ENCODE results near the gene PARD3B.

PARD3B gene

DNA sequence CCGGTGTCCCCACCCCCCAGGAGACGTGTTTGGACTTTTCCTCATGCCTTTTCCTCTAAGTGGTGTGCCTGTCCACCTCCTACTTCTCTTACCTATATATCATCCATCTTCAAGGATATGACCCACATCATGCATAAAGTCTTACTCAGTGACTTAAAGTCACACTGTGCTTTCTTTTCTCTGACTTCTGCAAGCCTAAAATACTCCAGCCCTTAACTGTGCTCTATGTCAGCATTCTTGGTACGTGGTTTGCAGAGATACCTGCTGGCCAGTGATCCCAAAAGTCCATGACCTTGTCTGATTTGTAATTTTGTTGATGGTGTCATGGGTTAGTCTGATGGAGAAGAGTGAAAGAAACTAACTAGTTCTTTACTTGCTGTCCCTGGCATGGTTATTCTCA is 743.4 kb downstream of the PARD3B start:
- no peaks in the 10 kb centered on the region for H3K36me3 ChIP-seq (ENCODE audit: insufficient read depth, insufficient read length, low read length)
- H3K9me3 ChIP-seq (ENCODE audit: insufficient read depth, low read length), result no peaks in the 10 kb centered on the region; the same call in 1 of the 2 replicates
- H3K4me1 ChIP-seq (ENCODE audit: insufficient read depth, insufficient read length), result no peaks in the 10 kb centered on the region
- no peak overlapping the region for H3K4me3 ChIP-seq (ENCODE audit: insufficient read length, low read depth)
- no peaks in the 10 kb centered on the region for H3K27me3 ChIP-seq (ENCODE audit: insufficient read depth, insufficient read length)
- no peak for DNase-seq (ENCODE audit: low read depth, low spot score)
- TF ChIP-seq YY1 (IDR thresholded peaks at IDR 0.05; ENCODE audit: insufficient read depth, insufficient read length), result no peak
- no peak for TF ChIP-seq ZNF274 (IDR thresholded peaks at IDR 0.05; ENCODE audit: low read depth, low read length)
- TF ChIP-seq SUZ12 (IDR thresholded peaks at IDR 0.05; ENCODE audit: extremely low read depth, insufficient read depth, insufficient read length), result no peak
- no peak overlapping the region for H3K9ac ChIP-seq (ENCODE audit: insufficient read length, low read depth)

DNA sequence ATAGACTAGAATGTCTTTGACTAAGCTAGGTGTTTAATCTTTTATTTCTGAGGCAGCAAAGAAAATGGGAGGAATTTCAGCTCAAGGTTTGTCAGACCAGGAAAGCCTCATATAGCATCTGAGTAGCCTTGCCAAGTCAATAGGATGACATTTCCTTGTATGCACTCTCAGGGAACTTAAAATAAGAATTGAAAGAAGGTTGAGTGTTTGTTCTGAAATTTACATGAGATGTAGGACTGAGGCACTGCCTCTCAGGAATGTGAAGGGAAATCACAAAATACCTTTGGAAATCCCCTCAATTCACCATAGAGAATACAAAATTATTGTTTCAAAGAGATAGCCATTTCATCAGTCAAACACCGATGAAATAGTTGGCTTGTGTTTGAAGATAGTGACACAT is 745.0 kb downstream of the PARD3B start:
- Histone ChIP-seq H3K9me3 (ENCODE audit: insufficient read depth, low read length) (no peaks in the 10 kb centered on the region; the same call in 1 of the 2 replicates), H3K36me3 (ENCODE audit: insufficient read depth, insufficient read length, low read length) (no peaks in the 10 kb centered on the region), H3K27me3 (ENCODE audit: insufficient read depth, insufficient read length) (no peaks in the 10 kb centered on the region), H3K4me1 (ENCODE audit: insufficient read depth, insufficient read length) (no peaks in the 10 kb centered on the region), H3K9ac (ENCODE audit: insufficient read length, low read depth) (no peak overlapping the region), H3K4me3 (ENCODE audit: insufficient read length, low read depth) (no peak overlapping the region)
- TF ChIP-seq SUZ12 (IDR thresholded peaks at IDR 0.05; ENCODE audit: extremely low read depth, insufficient read depth, insufficient read length) (no peak), YY1 (IDR thresholded peaks at IDR 0.05; ENCODE audit: insufficient read depth, insufficient read length) (no peak), ZNF274 (IDR thresholded peaks at IDR 0.05; ENCODE audit: low read depth, low read length) (no peak)
- DNase-seq (ENCODE audit: low read depth, low spot score), result no peak

- DNase-seq (ENCODE audit: low read depth, low spot score), result no peak
- Histone ChIP-seq H3K4me3 (ENCODE audit: insufficient read length, low read depth) (no peak overlapping the region), H3K36me3 (ENCODE audit: insufficient read depth, insufficient read length, low read length) (no peaks in the 10 kb centered on the region), H3K9ac (ENCODE audit: insufficient read length, low read depth) (no peak overlapping the region), H3K9me3 (ENCODE audit: insufficient read depth, low read length) (no peaks in the 10 kb centered on the region; the same call in 1 of the 2 replicates), H3K4me1 (ENCODE audit: insufficient read depth, insufficient read length) (no peaks in the 10 kb centered on the region), H3K27me3 (ENCODE audit: insufficient read depth, insufficient read length) (no peaks in the 10 kb centered on the region)
- TF ChIP-seq YY1 (IDR thresholded peaks at IDR 0.05; ENCODE audit: insufficient read depth, insufficient read length) (no peak), SUZ12 (IDR thresholded peaks at IDR 0.05; ENCODE audit: extremely low read depth, insufficient read depth, insufficient read length) (no peak), ZNF274 (IDR thresholded peaks at IDR 0.05; ENCODE audit: low read depth, low read length) (no peak)
Observed at GRCh38 chr2:205292665-205293295, 747.5 kb downstream of the PARD3B start.

DNA sequence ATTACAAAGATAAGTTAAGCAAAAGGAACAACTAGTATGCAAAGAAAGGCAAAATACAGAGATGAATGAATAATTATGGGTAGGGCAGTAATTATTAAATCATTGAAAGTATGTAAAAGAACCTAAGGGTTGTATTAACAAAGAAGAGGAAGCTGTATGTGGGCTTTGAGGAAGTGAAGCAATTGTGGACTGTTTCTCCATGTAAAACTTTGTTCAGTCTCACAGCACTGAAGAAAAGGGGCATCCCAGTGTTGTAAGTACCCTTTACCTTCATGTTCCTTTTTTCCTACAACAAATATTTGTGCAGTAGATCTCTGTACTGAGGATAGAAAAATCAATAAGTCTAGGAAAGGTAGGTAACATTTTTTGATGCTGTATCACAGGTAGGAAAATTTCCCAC is 748.3 kb downstream of the PARD3B start:
- H3K4me1 ChIP-seq (ENCODE audit: insufficient read depth, insufficient read length), result no peaks in the 10 kb centered on the region
- H3K9ac ChIP-seq (ENCODE audit: insufficient read length, low read depth), result no peak overlapping the region
- no peaks in the 10 kb centered on the region; the same call in 1 of the 2 replicates for H3K9me3 ChIP-seq (ENCODE audit: insufficient read depth, low read length)
- H3K27me3 ChIP-seq (ENCODE audit: insufficient read depth, insufficient read length), result no peaks in the 10 kb centered on the region
- DNase-seq (ENCODE audit: low read depth, low spot score), result no peak
- TF ChIP-seq ZNF274 (IDR thresholded peaks at IDR 0.05; ENCODE audit: low read depth, low read length) (no peak), SUZ12 (IDR thresholded peaks at IDR 0.05; ENCODE audit: extremely low read depth, insufficient read depth, insufficient read length) (no peak), YY1 (IDR thresholded peaks at IDR 0.05; ENCODE audit: insufficient read depth, insufficient read length) (no peak)
- no peaks in the 10 kb centered on the region for H3K36me3 ChIP-seq (ENCODE audit: insufficient read depth, insufficient read length, low read length)
- H3K4me3 ChIP-seq (ENCODE audit: insufficient read length, low read depth), result no peak overlapping the region

GRCh38 chr2:205296959-205297358 is 751.7 kb downstream of the PARD3B start:
- H3K9ac ChIP-seq (ENCODE audit: insufficient read length, low read depth), result no peak overlapping the region
- no peaks in the 10 kb centered on the region for H3K36me3 ChIP-seq (ENCODE audit: insufficient read depth, insufficient read length, low read length)
- H3K4me3 ChIP-seq (ENCODE audit: insufficient read length, low read depth), result no peak overlapping the region
- H3K4me1 ChIP-seq (ENCODE audit: insufficient read depth, insufficient read length), result no peaks in the 10 kb centered on the region
- DNase-seq (ENCODE audit: low read depth, low spot score), result no peak
- no peak for TF ChIP-seq ZNF274 (IDR thresholded peaks at IDR 0.05; ENCODE audit: low read depth, low read length)
- no peak for TF ChIP-seq SUZ12 (IDR thresholded peaks at IDR 0.05; ENCODE audit: extremely low read depth, insufficient read depth, insufficient read length)
- TF ChIP-seq YY1 (IDR thresholded peaks at IDR 0.05; ENCODE audit: insufficient read depth, insufficient read length), result no peak
- no peaks in the 10 kb centered on the region for H3K27me3 ChIP-seq (ENCODE audit: insufficient read depth, insufficient read length)
- H3K9me3 ChIP-seq (ENCODE audit: insufficient read depth, low read length), result no peaks in the 10 kb centered on the region; the same call in 1 of the 2 replicates

DNA sequence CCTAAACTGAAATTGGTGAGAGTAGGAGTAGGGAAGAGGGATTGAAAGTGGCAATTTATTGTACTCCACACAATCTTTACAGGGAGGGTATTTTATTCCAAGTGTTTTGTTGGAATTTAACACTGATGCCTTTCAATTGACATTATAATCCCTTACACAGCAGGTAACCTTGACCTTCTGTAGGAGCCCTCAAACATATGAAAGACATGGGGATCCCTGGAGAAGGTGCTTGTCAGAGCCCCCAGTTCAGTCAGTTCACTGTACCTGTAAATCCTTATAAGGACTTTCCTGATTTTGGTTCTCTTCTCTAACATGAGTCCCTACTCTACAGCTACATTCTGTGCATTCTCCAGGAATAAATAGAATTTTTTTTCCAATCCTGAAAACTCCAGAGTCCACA is 752.1 kb downstream of the PARD3B start:
- no peaks in the 10 kb centered on the region for H3K36me3 ChIP-seq (ENCODE audit: insufficient read depth, insufficient read length, low read length)
- TF ChIP-seq SUZ12 (IDR thresholded peaks at IDR 0.05; ENCODE audit: extremely low read depth, insufficient read depth, insufficient read length) (no peak), ZNF274 (IDR thresholded peaks at IDR 0.05; ENCODE audit: low read depth, low read length) (no peak), YY1 (IDR thresholded peaks at IDR 0.05; ENCODE audit: insufficient read depth, insufficient read length) (no peak)

DNA sequence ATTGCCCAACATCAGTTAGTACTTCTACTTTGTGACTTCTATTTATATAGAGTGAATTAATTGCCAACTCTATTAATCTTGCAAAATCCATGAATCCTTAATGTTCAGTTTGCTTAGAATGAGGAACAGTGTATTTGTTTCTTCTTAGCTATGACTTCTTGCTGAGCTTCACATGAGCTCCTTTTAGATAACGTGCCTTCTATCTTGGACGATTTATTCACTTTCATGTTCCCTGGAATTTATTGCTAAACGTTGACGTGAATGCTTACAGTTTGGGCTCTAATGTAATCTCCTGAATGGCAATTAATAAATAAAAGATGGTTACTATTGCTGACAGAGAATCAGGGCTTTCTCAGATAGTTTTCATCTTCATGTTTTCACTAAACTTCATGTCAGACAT is 752.6 kb downstream of the PARD3B start:
- no peak for DNase-seq (ENCODE audit: low read depth, low spot score)
- H3K4me1 ChIP-seq (ENCODE audit: insufficient read depth, insufficient read length), result no peaks in the 10 kb centered on the region
- no peaks in the 10 kb centered on the region for H3K27me3 ChIP-seq (ENCODE audit: insufficient read depth, insufficient read length)
- H3K36me3 ChIP-seq (ENCODE audit: insufficient read depth, insufficient read length, low read length), result no peaks in the 10 kb centered on the region
- H3K4me3 ChIP-seq (ENCODE audit: insufficient read length, low read depth), result no peak overlapping the region
- no peaks in the 10 kb centered on the region for H3K9me3 ChIP-seq (ENCODE audit: insufficient read depth, low read length)
- H3K9ac ChIP-seq (ENCODE audit: insufficient read length, low read depth), result no peak overlapping the region
- TF ChIP-seq SUZ12 (IDR thresholded peaks at IDR 0.05; ENCODE audit: extremely low read depth, insufficient read depth, insufficient read length), result no peak
- no peak for TF ChIP-seq ZNF274 (IDR thresholded peaks at IDR 0.05; ENCODE audit: low read depth, low read length)
- TF ChIP-seq YY1 (IDR thresholded peaks at IDR 0.05; ENCODE audit: insufficient read depth, insufficient read length), result no peak

More for the DNA sequence above, 752.1 kb downstream of the PARD3B start:
- DNase-seq (ENCODE audit: low read depth, low spot score), result no peak
- no peak overlapping the region for H3K4me3 ChIP-seq (ENCODE audit: insufficient read length, low read depth)
- H3K4me1 ChIP-seq (ENCODE audit: insufficient read depth, insufficient read length), result no peaks in the 10 kb centered on the region
- H3K9me3 ChIP-seq (ENCODE audit: insufficient read depth, low read length), result no peaks in the 10 kb centered on the region
- H3K9ac ChIP-seq (ENCODE audit: insufficient read length, low read depth), result no peak overlapping the region
- no peaks in the 10 kb centered on the region for H3K27me3 ChIP-seq (ENCODE audit: insufficient read depth, insufficient read length)

Measured in NT2/D1 (cell line).